Colonic mucosa (tissue), 4 donors: Measurements from ENCODE around the gene OR2H1. TPM values are rescaled to one million over a fixed set of nuclear protein-coding genes. Genes with fewer than 3 reads are reported as not detected.
A peak's percentile ranks its signal among the peaks of the same experiment; 100 is the strongest.

Source experiments
- DNase-seq: peaks from one replicate; pipeline ENCODE4 v3.0.0-alpha.2; 2020
- H3K27ac ChIP-seq: fragments of 200-600 bp; one replicate; pipeline ENCODE4 v1.8.0; 2021
- H3K27me3 ChIP-seq: fragments of 200-600 bp; one replicate; pipeline ENCODE4 v1.8.0; 2021
- H3K36me3 ChIP-seq: fragments of 200-600 bp; one replicate; pipeline ENCODE4 v1.8.0; 2021
- H3K4me1 ChIP-seq: fragments of 200-600 bp; one replicate; pipeline ENCODE4 v1.8.0; 2021; ENCODE audit warnings: mild to moderate bottlenecking
- H3K4me3 ChIP-seq: fragments of 200-600 bp; one replicate; pipeline ENCODE4 v1.8.0; 2021
- H3K9ac ChIP-seq, 2 donors: one replicate each; pipeline ENCODE4 v1.7.0; 2013; ENCODE audit warnings: control low read depth in 2 of 2, low read depth in 2 of 2, low read length in 2 of 2
- H3K9me3 ChIP-seq: fragments of 200-600 bp; one replicate; pipeline ENCODE4 v1.8.0; 2021
- intact Hi-C: fragments of 100-400 bp; cut with DNase I; formaldehyde crosslinking; loops from one replicate; pipeline ENCODE4 v1.14.1; 2022
- total RNA-seq, 2 donors: library from RNA; stranded (reverse); fragmentation: NEBNext Ultra II Directional in 1 of 2; extraction: Animal tissue kit (Norgen Biotek cat#: 25700) in 1 of 2; gene quantifications; one replicate each; pipeline ENCODE4 v1.2.1, GENCODE V29; 2021
- TF ChIP-seq, protein P1 (sequence below): fragments of 200-600 bp; IDR thresholded peaks from one replicate; pipeline ENCODE4 v1.8.0; 2022; ENCODE audit warnings: antibody characterized with exemption, mild to moderate bottlenecking
- donor health status: healthy.
- donor health status: DM: no; HTN: no; CAD: no.
- donor health status: DM: no; HTN: no; CAD: no.

OR2H1 gene
- total RNA-seq, 2 donors from 2014 or later, result not detected

GRCh38 chr6:29495571-29495970 lies 38.6 kb downstream of the OR2H1 start:
- H3K4me1 ChIP-seq, result no peaks in the 10 kb centered on the region
- TF ChIP-seq, protein P1, sequence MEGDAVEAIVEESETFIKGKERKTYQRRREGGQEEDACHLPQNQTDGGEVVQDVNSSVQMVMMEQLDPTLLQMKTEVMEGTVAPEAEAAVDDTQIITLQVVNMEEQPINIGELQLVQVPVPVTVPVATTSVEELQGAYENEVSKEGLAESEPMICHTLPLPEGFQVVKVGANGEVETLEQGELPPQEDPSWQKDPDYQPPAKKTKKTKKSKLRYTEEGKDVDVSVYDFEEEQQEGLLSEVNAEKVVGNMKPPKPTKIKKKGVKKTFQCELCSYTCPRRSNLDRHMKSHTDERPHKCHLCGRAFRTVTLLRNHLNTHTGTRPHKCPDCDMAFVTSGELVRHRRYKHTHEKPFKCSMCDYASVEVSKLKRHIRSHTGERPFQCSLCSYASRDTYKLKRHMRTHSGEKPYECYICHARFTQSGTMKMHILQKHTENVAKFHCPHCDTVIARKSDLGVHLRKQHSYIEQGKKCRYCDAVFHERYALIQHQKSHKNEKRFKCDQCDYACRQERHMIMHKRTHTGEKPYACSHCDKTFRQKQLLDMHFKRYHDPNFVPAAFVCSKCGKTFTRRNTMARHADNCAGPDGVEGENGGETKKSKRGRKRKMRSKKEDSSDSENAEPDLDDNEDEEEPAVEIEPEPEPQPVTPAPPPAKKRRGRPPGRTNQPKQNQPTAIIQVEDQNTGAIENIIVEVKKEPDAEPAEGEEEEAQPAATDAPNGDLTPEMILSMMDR, result no peak
- intact Hi-C loops, result no loop called here
- H3K27ac ChIP-seq, result no peak overlapping the region
- no peaks in the 10 kb centered on the region for H3K36me3 ChIP-seq
- H3K9me3 ChIP-seq, result no peaks in the 10 kb centered on the region
- no peak overlapping the region for H3K4me3 ChIP-seq
- no peak overlapping the region for H3K9ac ChIP-seq
- no peaks in the 10 kb centered on the region for H3K27me3 ChIP-seq
- DNase-seq, result no peak

DNA sequence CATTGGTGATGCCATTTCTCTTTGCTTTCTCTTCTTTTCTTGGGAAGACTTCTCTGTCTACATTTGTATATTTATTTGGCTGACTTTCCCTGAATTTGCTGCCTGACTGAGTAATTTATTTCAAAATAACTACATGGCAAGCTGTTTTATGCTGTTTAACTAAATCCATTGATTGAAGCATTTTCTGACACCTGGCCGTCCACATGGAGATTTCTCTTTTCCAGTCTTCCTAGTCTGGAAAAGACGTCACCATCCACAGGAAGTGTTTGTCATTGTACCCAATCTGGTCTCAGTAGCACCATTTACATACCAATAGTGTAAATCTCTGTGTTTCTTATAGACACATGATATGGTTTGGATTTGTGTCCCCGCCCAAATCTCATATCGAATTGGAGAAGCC lies 40.0 kb downstream of the OR2H1 start:
- H3K4me3 ChIP-seq, result no peak overlapping the region
- TF ChIP-seq, protein P1, result no peak
- H3K9me3 ChIP-seq, result no peaks in the 10 kb centered on the region
- no peaks in the 10 kb centered on the region for H3K27me3 ChIP-seq
- H3K4me1 ChIP-seq, result no peaks in the 10 kb centered on the region
- intact Hi-C loops, result no loop called here
- DNase-seq, result no peak
- no peak overlapping the region for H3K9ac ChIP-seq
- H3K27ac ChIP-seq, result no peak overlapping the region
- no peaks in the 10 kb centered on the region for H3K36me3 ChIP-seq

DNA sequence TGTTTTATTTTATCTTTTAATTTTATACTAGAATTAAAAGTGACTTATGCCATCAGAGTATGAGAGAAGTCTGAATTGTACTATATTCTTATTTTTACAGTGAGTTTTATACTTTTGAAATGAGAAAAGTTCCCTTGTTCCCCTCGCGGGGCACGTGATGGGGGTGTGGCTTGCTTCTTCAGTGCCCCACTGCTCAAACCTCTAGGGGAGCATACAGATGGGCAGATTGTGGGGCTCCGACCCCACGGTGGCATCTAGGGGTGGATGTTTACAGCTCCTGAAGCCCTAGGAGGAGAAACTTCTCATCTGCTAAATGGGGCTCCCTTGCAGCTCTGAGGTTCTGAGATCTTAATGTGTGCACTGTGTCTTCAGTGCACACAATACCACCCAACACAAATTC lies 42.7 kb downstream of the OR2H1 start:
- TF ChIP-seq, protein P1, result no peak
- no peak for DNase-seq
- no peaks in the 10 kb centered on the region for H3K4me1 ChIP-seq
- H3K9me3 ChIP-seq, result no peaks in the 10 kb centered on the region
- intact Hi-C loops, result no loop called here
- no peak overlapping the region for H3K9ac ChIP-seq
- no peaks in the 10 kb centered on the region for H3K27me3 ChIP-seq
- no peak overlapping the region for H3K4me3 ChIP-seq
- no peak overlapping the region for H3K27ac ChIP-seq
- no peaks in the 10 kb centered on the region for H3K36me3 ChIP-seq

GRCh38 chr6:29500594-29500993 lies 43.6 kb downstream of the OR2H1 start:
- no peaks in the 10 kb centered on the region for H3K36me3 ChIP-seq
- no peaks in the 10 kb centered on the region for H3K4me1 ChIP-seq
- H3K27ac ChIP-seq, result no peak overlapping the region
- H3K27me3 ChIP-seq, result no peaks in the 10 kb centered on the region
- intact Hi-C loops, result no loop called here
- H3K9me3 ChIP-seq, result no peaks in the 10 kb centered on the region
- DNase-seq, result peak; percentile 9
- TF ChIP-seq, protein P1, result no peak
- H3K9ac ChIP-seq, result no peak overlapping the region
- no peak overlapping the region for H3K4me3 ChIP-seq

- Histone ChIP-seq H3K27me3 (no peaks in the 10 kb centered on the region), H3K4me1 (no peaks in the 10 kb centered on the region), H3K27ac (no peak overlapping the region), H3K9ac (no peak overlapping the region), H3K36me3 (no peaks in the 10 kb centered on the region), H3K4me3 (no peak overlapping the region), H3K9me3 (no peaks in the 10 kb centered on the region)
- peak; percentile 9 for DNase-seq
- TF ChIP-seq, protein P1, result no peak
- intact Hi-C loops, result no loop called here
Measured at GRCh38 chr6:29501106-29501505, 44.2 kb downstream of the OR2H1 start.

- H3K36me3 ChIP-seq, result no peaks in the 10 kb centered on the region
- no peak overlapping the region for H3K27ac ChIP-seq
- no peak overlapping the region for H3K4me3 ChIP-seq
- H3K9ac ChIP-seq, result no peak overlapping the region
- H3K27me3 ChIP-seq, result no peaks in the 10 kb centered on the region
- intact Hi-C loops, result no loop called here
- H3K9me3 ChIP-seq, result no peaks in the 10 kb centered on the region
- H3K4me1 ChIP-seq, result no peaks in the 10 kb centered on the region
- TF ChIP-seq, protein P1, result no peak
- no peak for DNase-seq
Measured at GRCh38 chr6:29502181-29502580, 45.2 kb downstream of the OR2H1 start.
